Activated CD4-positive, alpha-beta T cell treated with anti-CD3 and anti-CD28 coated beads for 4 hours (primary cell): ENCODE results near the gene LRRC57.

Experiments
- DNase-seq, 2 donors: peaks; one replicate each; pipeline ENCODE4 v3.0.0-alpha.2; 2020

The LRRC57 gene

GRCh38 chr15:42549741-42550392 lies 1.3 kb upstream of the LRRC57 start:
- DNase-seq: no peak

- DNase-seq: no peak
Measured at GRCh38 chr15:42549032-42549491, 469 bp upstream of the LRRC57 start.

DNA sequence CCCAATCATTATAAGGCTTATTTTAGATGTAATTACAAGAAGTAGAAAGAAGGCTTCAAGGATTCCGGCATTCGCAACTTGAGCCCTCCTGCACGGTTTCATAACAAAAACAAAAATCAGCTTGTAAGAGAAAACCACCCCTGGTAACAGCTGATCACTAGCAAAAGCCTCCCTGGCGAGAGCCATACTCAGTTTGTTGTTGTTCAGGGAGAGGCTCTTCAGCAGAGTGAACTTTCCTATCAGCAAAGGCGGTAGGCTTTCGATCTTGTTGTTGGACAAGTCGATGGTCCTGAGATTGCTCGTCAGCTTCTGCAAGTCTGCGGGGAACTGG lies 710 bp downstream of the LRRC57 start:
- DNase-seq: no peak

DNA sequence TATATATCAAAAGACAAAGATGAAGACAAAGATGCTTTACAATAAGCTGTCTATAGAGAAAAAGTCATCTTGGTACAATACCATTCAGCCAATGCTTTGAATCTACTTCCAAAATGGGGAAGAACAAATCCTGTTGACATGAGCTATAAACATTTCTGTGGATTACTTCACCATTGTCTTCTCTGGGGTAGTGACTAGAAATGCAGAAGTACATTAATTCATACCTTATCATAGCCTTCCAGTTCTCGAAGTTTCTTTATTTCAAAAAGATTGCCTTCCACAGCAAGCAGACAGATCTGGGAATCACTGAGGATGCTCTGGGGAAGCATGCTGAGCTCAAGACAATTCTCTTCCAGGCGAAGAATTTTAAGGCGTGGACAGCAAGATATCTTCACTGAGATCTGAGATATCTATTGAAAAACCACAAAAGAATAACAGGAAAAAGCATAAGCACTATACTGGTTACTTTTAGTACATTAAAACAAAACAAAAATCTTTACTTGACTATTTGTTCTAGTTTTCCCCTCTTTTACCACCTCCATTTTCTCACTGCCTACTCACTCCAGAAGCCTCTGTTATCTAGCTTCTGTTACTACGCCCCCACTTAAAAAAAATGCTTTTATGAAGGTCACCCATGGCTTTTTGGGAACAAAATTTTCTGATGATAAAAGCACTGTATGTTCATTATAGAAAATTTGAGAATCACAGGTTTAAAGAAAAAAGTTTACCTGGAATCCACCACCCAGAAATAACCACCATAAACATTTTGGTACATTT lies 3.6 kb downstream of the LRRC57 start:
- no peak for DNase-seq

GRCh38 chr15:42533246-42533645 lies 15.3 kb downstream of the LRRC57 start:
- no peak for DNase-seq

DNA sequence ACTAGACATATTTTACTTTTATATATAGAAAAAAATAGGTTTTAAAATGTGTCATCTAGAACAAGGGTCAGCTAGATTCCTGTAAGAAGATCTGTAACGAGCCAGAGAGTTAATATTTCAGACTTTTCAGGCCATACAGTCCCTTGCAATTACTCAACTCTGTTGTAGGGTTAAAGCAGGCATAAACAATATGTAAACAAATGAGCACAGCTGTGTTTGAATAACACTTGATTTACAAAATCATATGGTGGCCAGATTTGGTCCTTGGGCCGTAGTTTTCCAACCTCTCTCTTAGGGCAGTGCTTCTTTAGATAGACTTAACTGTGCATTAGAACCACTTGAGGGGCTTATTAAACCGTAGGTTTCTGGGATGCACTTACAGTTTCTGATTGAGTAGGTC lies 19.6 kb downstream of the LRRC57 start:
- DNase-seq: no peak

DNA sequence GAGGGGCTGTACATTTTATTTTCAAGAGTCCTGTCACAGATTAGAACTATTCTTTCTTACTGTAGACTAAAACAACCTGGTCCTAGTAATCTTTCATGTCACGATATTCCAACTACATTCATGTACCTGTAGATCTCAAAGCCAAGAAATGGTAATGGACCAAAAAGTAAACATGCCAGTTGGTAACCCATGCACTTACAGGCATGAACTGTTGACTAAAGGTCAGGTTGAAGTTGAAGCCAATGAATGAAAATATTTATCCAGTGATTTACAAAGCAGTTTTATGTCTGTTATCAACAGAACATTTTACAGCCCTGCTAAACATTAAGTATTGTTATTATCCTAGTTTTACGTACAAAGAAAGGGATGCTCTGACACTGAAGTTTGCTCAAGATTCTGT lies 25.3 kb downstream of the LRRC57 start:
- DNase-seq: no peak

GRCh38 chr15:42511007-42511391 lies 37.6 kb downstream of the LRRC57 start:
- DNase-seq: no peak

DNA sequence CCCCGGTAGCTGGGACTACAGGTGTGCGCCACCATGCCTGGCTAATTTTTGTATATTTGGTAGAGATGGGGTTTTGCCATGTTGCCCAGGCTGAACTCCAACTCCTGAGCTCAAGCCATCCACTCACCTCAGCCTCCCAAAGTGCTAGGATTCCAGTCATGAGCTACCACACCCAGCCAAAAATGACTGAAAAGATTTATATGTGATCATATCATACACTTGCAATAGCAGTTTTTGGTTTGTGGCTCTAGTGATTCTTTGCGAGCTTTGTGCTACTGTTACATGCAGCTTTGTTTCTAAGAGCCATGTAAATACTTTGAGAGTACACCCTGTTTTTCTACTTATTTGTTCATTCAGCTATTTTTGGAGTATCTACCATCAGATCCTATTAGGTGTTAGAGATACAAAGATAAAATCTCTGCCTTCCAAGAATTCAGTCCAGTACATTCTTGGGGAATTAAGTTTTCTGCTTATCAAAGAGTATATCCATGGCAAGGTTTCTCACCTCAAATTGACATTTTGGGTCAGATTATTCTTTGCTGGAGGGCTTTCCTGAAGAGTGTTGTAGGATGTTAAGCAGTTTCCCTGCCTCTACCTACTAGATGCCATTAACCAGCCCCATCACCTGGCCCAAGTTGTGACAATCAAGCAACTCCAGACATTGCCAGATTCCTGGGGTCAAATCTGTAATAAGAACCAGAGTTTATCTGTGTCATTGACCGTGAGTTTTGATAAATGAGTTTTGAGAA lies 38.2 kb downstream of the LRRC57 start:
- DNase-seq: no peak

DNA sequence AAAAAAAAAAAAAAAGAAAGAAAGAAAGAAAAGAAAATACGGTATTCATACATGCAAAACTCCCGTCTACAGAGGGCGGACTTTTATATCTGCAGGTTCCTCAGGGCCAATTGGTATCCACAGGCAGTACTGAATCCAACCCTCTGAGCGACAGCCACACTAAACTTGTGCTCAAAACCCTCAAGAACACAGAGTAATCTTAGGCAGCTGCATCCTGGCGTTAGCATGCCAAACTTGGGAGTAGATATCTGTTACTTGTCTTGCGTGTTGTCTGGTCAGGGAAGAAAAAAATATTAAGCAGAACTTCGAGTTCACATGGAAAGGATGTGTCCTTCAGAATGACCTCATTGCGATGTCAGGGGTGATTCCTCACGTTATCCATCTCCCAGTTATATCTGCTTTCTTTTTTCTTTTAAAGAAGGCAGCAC lies 40.3 kb downstream of the LRRC57 start:
- no peak for DNase-seq

- DNase-seq: no peak
Measured at GRCh38 chr15:42507514-42507913, 41.1 kb downstream of the LRRC57 start.

- DNase-seq: no peak
Measured at GRCh38 chr15:42504631-42505030, 44.0 kb downstream of the LRRC57 start.

DNA sequence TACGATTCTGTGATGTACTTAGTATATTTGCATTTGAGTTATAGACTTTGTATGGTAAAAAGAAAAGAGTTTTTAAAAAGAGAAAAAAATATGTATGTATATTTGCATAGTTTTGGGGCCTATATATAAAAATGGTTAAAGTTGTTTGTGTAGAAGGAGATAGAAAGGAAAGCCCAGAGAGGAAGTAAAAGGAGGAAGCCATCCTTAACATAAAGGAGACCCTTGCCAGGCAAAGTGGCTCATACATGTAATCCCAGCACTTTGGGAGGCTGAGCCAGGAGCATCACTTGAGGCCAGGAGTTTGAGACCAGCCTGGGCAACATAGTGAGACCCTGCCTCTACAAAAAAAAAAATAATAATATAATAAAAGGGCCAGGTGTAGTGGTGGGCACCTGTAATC lies 44.8 kb downstream of the LRRC57 start:
- DNase-seq: no peak

GRCh38 chr15:42502477-42502876 lies 46.1 kb downstream of the LRRC57 start:
- no peak for DNase-seq

- DNase-seq: no peak
Measured at GRCh38 chr15:42499858-42500609, 48.6 kb downstream of the LRRC57 start.

DNA sequence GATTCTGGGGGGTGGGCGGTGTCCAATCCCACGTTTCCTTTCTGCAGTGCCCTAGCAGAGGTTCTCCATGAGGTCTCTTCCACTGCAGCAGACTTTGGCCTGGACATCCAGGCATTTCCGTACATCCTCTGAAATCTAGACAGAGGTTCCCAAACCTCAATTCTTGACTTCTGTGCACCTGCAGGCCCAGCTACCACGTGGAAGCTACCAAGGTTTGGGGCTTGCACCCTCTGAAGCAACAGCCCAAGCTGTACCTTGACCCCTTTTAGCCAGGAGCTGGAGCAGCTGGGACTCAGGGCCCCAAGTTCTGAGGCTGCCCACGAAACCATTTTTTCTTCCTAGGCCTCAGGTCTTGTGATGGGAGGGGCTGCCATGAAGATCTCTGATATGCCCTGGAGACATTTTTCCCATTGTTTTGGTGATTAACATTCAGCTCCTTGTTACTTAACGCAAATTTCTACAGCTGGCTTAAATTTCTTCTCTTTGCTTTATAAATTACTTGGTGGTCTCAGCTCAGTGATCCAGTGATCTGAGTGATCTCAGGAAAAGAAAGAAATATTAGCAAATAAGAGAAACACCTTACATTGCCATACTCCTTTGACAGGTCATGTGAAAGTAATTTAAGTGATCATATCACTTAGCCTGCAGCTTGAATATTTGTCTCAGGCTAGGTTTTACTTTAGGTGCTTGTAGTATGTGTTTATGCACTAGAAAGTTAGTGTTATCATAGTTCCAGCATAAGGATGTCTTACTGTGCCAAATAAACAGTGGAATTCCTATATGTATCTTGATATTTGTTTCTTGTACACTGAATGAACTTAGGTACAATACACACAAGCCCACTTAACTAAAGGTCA lies 50.2 kb downstream of the LRRC57 start:
- no peak for DNase-seq

GRCh38 chr15:42495361-42496212 lies 53.0 kb downstream of the LRRC57 start, which contains the start of gene SNAP23:
Gene SNAP23 (plus strand): TSS chr15:42495634. CDS start chr15:42511847, 16,213 bp downstream.
- peak; percentile 67 to 72 for DNase-seq

DNA sequence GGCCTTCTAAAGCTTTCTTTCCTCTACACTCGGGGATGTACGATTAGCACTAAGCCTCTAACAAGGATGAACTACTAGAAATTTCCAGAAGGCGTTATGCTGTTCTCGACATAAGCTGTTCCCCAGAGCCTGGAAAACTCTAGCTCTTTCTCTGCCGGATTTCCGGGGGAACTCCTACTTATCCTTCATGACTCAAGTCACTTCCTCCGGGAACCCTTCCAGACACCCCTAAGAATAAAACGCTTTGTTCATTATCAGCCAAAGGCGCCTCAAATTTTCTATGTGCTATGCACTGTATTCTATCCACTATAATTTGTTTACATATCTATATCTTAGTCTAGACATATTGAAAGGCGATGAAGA lies 53.6 kb downstream of the LRRC57 start:
- peak in 1 of 2 donors; percentile 21 for DNase-seq

GRCh38 chr15:42493679-42494078 lies 54.9 kb downstream of the LRRC57 start:
- no peak for DNase-seq

GRCh38 chr15:42491539-42492225 lies 56.9 kb downstream of the LRRC57 start:
- no peak for DNase-seq
